ENCODE measurements around the gene TM4SF5.
A peak's percentile ranks its signal among the peaks of the same experiment; 100 is the strongest.

Gene TM4SF5

GRCh38 chr17:4771519-4772234 lies at the start of gene TM4SF5:
Gene TM4SF5 (plus strand): TSS chr17:4771886. CDS start chr17:4771923, 37 bp downstream.
- DNase-seq, result peak; percentile 48

- DNase-seq, result no peak
Observed at GRCh38 chr17:4722678-4723240, 48.9 kb upstream of the TM4SF5 start.

GRCh38 chr17:4724650-4725049 lies 47.0 kb upstream of the TM4SF5 start:
- no peak for DNase-seq

- DNase-seq, result no peak
Observed at GRCh38 chr17:4725646-4726310, 45.9 kb upstream of the TM4SF5 start.

GRCh38 chr17:4728124-4728523 lies 43.6 kb upstream of the TM4SF5 start:
- no peak for DNase-seq

GRCh38 chr17:4733073-4733531 lies 38.6 kb upstream of the TM4SF5 start:
- DNase-seq, result no peak

GRCh38 chr17:4734857-4735475 lies 36.7 kb upstream of the TM4SF5 start:
- no peak for DNase-seq

GRCh38 chr17:4735876-4736651 lies 35.6 kb upstream of the TM4SF5 start:
- no peak for DNase-seq

GRCh38 chr17:4738136-4739121 lies 33.3 kb upstream of the TM4SF5 start:
- DNase-seq, result no peak

- no peak for DNase-seq
Observed at GRCh38 chr17:4739122-4740024, 32.3 kb upstream of the TM4SF5 start, which contains the start of the genes CXCL16 and ZMYND15. Gene CXCL16 (minus strand): TSS chr17:4739928. CDS start chr17:4739339, 589 bp downstream. Gene ZMYND15 (plus strand): TSS chr17:4739833. CDS start chr17:4740549, 716 bp downstream.

- DNase-seq, result no peak
Observed at GRCh38 chr17:4740025-4740351, 31.7 kb upstream of the TM4SF5 start.

GRCh38 chr17:4740584-4740983 lies 31.1 kb upstream of the TM4SF5 start:
- no peak for DNase-seq

GRCh38 chr17:4741544-4741943 lies 30.1 kb upstream of the TM4SF5 start:
- no peak for DNase-seq

- DNase-seq, result no peak
Observed at GRCh38 chr17:4742133-4742532, 29.6 kb upstream of the TM4SF5 start.

- no peak for DNase-seq
Observed at GRCh38 chr17:4742629-4743028, 29.1 kb upstream of the TM4SF5 start.

GRCh38 chr17:4743216-4743615 lies 28.5 kb upstream of the TM4SF5 start:
- DNase-seq, result no peak

GRCh38 chr17:4743898-4744297 lies 27.8 kb upstream of the TM4SF5 start:
- no peak for DNase-seq

GRCh38 chr17:4744999-4745969 lies 26.4 kb upstream of the TM4SF5 start:
- no peak for DNase-seq

GRCh38 chr17:4747847-4748246 lies 23.8 kb upstream of the TM4SF5 start:
- no peak for DNase-seq

Measured in NCI-H1092 treated with DMSO at 0.1 percent for 48 hours (cell line).